ENCODE measurements around the gene SNRPB.
"Not testable (repeated sequence)": the region's sequence is repeated elsewhere in the genome, so short reads cannot be mapped to it uniquely, and the experiment has no call there.

The SNRPB gene

DNA sequence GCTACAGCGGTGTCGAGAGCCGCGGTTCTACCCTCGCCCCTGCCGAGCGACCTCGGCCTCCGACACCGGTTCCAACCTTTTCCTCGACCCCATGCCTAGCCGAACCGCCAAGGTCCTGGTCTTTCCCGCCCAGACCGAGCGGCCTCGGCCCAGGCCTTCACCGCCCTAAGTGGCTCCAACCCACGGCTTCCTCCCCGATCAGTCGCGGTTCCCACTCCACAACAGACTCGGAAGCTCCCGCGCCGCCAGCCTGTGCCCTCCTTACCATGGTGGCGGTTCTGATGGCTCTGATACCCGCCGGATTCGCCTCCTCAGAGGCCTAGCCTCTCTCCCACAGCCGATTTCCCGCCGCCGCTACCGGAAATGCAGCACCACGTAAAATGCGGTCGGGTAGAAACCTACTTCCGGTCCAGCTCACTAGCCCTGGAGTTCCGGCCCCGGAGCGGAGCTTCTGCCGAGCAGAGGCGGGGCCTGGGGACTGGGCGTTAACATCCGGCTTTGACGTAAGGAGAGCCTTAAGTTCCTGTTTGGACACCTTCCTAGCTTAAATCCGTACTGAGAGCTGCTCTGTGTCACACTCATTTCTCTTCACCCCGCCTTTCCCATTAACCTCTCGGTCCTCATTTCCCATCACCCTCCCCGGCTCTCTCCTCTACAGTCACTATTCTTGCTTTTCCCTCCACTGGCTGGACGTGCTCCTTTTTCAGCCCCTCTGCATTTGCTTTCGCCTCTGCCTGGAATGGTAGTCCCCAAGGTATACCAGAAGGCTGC lies at the start of gene SNRPB:
TSS of gene SNRPB (minus strand) at position 367 of the 771 bp plus-strand sequence. CDS start at position 268, 99 bp downstream.
- peak; percentile 88 to 92 (median 90) for DNase-seq (ENCODE audit: low read depth in 3 of 3, low spot score in 1 of 3)

DNA sequence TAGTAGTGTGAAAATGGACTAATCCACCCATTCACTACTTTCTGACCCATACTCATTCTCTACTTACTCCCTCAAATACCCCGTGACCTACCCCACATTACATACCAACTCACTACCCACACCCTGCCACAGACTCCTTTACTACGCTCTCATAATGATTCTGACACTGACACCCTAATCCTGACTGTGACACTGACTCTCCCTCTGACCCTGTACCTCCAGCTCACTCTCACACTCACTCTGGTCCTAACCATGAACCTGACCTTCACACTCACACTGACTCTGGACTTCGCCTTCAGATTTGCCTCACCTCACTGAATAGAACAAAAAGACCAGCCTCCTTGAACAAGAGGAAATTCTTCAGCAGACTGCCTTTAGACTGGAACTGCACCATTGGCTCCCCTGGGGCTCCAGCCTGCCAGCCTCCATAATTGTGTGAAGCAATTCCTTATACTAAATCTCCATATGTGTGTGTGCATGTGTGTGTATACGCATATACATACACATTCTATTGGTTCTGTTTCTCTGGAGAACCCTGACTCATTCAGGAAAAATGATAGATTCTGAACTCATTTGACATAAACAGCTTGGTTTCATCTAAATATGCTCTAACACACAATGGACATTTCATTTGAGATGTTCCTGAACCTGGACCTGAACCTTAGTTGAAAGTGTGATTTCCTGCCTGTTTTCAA lies 48.7 kb upstream of the SNRPB start:
- DNase-seq (ENCODE audit: low read depth in 3 of 3, low spot score in 1 of 3) = no peak

DNA sequence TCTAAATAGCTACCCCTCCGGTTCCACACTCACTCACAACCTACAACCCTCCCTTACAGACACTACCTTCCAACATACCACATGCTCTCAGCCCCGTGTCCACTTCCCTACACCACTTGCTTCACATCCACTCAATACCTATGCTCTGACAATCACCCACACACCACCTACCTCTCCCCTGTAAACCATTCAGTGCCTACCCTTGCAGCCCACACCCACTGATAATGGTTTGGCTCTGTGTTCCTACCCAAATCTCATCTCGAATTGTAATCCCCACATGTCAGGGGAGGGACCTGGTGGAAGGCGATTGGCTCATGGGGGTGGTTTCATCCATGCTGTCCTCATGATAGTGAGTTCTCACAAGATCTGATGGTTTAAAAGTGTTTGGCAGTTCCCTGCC lies 48.0 kb upstream of the SNRPB start:
- DNase-seq (ENCODE audit: low read depth in 3 of 3, low spot score in 1 of 3) = no peak

DNA sequence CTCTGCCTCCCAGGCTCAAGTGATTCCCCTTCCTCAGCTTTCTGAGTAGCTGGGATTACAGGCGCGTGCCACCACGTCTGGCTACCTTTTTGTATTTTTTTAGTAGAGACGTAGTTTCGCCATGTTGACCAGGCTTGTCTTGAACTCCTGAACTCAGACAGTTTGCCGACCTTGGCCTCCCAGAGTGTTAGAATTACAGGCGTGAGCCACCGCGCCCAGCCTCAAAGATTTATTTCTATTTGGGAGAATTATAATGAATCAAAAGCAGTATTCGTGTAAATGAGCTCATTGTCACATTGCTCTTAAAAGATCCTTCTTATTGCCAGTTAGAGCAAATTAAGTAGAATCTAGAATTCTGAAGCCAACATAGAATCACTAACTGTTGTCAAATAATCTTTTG lies 47.5 kb upstream of the SNRPB start:
- DNase-seq (ENCODE audit: low read depth in 3 of 3, low spot score in 1 of 3) = no peak

DNA sequence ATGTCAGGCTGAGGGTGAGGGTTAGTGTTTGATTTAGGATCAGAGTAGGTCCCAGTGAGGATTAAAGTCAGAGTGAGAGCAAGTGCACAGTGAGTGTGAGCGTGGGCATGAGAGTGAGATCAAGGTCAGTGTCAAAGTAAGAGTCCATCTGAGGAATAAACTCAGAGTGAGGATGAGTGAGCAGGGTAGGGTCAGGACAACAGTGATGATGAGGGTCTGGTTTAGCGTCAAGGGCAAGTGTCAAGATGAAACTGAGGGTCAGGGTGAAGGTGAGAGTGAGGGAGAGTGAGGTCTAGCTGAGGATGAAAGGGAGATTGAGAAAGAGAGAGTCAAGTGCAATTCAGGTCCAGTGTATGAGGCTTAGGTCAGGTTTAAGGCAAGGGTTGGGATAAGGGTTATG lies 45.8 kb upstream of the SNRPB start:
- no peak for DNase-seq (ENCODE audit: low read depth in 3 of 3, low spot score in 1 of 3)

DNA sequence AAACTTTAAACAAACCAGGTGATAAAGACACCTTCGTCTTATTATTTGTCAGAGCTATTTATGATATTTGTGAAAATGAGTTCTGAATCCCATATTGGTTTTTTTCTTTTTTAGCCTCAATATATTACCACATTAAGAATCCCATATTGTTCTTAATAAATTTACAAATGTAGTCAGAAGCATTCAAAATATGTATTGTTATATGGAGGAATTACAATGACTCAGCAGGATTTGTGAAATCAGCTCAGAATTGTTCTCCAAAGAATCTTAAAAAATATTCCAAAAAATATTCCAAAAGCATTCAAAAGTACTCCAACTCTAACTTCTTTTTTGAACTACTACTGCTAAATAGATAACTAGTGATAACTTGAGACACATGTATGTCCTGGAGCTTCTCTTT lies 44.6 kb upstream of the SNRPB start:
- no peak for DNase-seq (ENCODE audit: low read depth in 3 of 3, low spot score in 1 of 3)

DNA sequence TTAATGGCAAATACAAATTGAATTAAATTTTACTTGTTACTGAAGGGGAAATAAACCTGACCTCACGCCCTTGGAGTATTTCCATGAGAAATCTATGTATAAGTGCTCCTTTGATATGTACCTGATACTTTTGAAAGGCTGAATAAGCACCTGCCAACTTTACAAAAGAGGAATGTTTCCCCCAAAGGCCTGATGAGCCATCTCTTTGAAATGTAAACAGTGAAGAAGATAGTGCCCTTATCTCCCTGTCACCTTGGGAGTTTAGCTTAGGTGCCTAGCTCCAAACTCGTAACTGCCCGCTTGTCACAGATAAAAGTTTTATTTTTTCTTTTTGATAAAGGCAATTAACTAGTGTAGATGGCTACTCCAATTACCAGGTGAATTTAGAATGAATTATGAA lies 39.2 kb upstream of the SNRPB start:
- DNase-seq (ENCODE audit: low read depth in 3 of 3, low spot score in 1 of 3) = no peak

DNA sequence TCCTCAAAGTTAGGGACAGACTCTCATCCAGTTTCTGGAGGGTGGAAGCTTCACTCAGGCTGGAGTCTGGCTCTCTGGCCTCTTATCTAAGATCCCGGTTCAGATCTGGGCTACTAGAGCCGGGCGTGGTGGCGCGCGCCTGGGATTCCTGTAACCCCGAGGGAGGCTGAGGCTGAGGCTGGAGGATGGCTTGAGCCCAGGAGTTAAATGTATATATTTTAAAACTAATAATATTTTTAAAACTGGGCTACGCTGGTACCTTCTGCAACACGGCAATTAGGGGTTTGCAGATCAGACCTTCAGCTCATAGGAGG lies 38.8 kb upstream of the SNRPB start:
- DNase-seq (ENCODE audit: low read depth in 3 of 3, low spot score in 1 of 3) = no peak

DNA sequence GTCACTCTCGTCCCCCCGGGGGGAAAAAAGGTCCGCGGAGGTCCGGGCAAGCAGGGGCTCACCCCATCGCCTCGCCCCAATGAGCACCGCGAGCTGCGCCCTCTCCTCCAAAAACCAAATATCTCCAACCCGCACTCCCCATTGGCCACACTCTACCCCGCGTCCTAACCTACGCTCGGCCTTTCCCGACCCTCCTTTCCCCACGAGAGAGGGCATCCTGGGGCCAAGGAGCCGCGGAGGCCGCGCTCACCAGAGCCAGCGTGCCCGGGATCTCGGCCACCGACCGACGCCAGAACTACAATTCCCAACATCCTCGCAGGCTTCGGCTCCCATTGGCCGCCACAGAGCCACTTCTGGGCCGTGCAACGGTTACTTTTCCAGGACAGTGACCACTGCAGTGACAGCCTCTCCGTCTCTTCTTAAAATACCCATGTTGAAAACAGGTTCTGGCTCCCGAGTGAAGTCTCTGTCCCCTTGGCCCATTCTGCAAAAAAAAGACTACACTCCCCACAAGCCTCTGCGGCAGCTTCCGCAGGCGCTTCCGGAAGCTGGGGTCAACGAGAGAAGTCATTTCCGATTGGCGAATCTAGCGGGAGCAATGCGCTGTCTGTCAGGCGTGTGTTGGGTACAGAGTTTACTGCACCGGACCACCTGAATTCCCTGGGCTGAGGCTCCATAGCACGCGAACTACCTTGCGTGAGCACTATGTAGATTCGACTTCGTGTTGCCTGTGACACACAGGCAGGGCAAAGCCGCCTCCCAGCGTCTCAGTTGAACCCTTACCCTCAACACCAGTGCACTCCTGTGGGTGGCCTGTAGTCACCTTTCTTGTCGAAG lies 38.3 kb upstream of the SNRPB start, which contains the start of gene ZNF343:
TSS of gene ZNF343 (minus strand) at position 285 of the 837 bp plus-strand sequence. CDS start 15,020 bp downstream, outside the sequence.
- DNase-seq (ENCODE audit: low read depth in 3 of 3, low spot score in 1 of 3) = peak; percentile 28 to 55 (median 48)

DNA sequence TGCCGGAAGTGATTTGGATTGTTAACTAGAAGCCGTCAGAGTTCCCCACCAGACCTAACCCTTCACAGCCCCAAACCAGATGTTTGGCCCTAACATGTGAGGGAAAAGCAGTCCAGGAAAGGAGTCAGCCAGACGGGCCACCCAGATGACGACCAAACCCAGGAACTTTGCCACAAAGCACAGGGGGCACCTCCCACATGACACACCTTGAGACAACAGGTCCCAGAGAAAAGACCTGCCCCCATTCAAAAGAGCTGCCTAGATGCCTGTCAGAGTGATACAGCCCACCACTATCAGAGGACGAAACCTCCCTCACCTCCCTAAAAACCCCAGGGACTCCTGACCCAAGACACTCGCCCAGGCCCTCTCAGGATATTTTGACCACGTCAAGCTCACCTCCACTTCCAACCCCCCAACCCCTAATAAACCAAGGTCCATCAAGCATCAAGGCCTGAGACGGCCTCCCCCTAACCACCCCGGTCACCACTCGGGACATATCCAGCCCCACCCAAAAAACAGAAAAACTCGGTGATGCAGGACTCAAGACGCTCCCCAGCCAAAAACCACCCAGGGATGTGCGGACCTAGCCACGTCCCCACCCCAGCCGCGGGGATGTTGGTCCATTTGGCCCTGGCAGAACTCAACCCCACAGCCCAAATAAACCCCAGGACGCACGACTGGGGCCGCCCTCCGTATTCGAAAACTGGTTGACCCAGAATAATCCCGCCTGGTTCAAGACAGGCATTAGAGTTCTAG lies 37.5 kb upstream of the SNRPB start:
- DNase-seq (ENCODE audit: low read depth in 3 of 3, low spot score in 1 of 3) = no peak

DNA sequence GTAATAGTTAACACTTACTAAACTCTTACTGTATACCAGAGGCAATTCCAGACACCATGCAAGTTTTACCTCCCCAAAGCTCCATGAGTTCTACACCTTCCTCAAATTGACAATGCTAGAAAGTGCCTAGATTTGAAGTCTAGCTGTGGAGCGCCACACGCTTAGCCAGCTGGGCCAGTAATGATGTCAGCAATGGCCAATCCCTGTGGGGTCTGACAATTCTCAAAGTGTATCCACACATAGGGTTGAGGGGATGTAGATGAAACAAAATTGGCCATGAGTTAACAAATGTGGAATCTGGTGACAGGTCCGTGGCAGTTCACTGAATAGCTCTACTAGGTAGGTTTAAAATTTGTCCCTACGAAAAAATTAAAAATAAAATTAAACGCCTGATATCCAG lies 36.9 kb upstream of the SNRPB start:
- no peak for DNase-seq (ENCODE audit: low read depth in 3 of 3, low spot score in 1 of 3)

DNA sequence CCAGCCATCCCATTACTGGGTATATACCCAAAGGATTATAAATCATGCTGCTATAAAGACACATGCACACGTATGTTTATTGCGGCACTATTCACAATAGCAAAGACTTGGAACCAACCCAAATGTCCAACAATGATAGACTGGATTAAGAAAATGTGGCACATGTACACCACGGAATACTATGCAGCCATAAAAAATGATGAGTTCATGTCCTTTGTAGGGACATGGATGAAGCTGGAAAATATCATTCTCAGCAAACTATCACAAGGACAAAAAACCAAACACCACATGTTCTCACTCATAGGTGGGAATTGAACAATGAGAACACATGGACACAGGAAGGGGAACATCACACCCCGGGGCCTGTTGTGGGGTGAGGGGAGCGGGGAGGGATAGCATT lies 35.8 kb upstream of the SNRPB start:
- not testable (repeated sequence) for DNase-seq (ENCODE audit: low read depth in 3 of 3, low spot score in 1 of 3)

DNA sequence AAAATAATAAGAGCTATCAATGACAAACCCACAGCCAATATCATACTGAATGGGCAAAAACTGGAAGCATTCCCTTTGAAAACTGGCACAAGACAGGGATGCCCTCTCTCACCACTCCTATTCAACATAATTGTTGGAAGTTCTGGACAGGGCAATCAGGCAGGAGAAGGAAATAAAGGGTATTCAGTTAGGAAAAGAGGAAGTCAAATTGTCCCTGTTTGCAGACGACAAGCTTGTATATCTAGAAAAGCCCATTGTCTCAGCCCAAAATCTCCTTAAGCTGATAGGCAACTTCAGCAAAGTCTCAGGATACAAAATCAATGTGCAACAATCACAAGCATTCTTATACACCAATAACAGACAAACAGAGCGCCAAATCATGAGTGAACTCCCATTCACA lies 34.2 kb upstream of the SNRPB start:
- not testable (repeated sequence) for DNase-seq (ENCODE audit: low read depth in 3 of 3, low spot score in 1 of 3)

DNA sequence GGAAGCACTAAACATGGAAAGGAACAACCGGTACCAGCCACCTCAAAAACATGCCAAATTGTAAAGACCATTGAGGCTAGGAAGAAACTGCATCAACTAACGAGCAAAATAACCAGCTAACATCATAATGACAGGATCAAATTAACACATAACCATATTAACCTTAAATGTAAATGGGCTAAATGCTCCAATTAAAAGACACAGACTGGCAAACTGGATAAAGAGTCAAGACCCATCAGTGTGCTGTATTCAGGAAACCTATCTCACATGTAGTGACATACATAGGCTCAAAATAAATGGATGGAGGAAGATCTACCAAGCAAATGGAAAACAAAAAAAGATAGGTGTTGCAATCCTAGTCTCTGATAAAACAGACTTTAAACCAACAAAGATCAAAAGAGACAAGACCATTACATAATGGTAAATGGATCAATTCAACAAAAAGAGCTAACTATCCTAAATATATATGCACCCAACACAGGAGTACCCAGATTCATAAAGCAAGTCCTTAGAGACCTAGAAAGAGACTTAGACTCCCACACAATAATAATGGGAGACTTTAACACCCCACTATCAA lies 32.3 kb upstream of the SNRPB start:
- DNase-seq (ENCODE audit: low read depth in 3 of 3, low spot score in 1 of 3) = not testable (repeated sequence)

DNA sequence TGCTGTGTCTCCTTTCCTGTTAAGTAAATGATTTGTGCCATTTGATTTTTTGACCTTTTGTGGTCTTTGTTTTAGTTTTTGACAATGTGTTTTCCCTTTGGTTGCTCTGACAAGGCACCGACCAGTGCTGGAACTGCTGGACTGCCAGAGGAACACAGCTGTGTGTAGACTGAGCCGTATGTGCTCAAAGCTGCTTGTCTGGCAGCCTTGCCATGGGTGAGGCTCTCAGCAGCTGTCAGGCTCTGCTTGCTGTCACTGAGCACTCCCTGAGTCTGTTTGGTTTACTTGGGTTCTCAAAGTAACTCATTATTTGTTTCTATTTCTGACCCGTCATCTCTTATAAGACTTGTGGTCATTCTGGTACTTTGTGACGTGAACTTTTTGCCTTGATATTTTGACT lies 15.1 kb upstream of the SNRPB start:
- DNase-seq (ENCODE audit: low read depth in 3 of 3, low spot score in 1 of 3) = no peak

DNA sequence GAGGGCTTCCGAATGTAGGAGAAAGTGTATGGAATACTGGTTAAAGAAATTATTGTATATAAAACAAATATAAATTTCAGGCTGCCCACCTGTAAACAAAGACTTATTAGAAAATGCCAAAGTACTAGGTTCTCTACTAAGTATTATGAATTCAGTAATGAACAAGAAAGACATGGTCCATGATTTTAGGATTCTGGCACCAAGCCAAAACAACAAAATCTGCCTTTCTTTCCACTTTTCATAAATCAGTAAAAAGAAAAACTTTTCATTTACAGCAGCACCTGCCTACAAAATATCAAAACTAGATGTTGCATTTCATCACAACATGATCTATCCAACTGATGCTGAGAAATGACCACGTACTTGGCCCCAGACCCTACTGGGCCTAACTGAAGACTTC lies 14.5 kb upstream of the SNRPB start:
- no peak for DNase-seq (ENCODE audit: low read depth in 3 of 3, low spot score in 1 of 3)

DNA sequence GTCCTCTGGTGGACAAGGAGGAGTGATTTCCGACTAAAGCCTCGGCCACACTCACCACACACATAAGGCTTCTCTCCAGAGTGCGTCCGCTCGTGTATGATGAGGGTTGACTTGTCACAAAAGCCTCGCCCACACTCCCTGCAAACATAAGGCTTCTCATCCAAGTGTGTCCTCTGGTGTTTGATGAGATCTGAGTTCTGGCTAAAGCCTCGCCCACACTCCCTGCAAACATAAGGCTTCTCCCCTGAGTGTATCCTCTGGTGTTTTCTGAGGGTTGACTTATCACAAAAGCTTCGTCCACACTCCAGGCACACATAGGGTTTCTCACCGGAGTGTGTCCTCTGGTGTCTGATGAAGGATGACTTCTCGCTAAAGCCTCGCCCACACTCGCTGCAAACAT lies 12.9 kb upstream of the SNRPB start:
- DNase-seq (ENCODE audit: low read depth in 3 of 3, low spot score in 1 of 3) = no peak

DNA sequence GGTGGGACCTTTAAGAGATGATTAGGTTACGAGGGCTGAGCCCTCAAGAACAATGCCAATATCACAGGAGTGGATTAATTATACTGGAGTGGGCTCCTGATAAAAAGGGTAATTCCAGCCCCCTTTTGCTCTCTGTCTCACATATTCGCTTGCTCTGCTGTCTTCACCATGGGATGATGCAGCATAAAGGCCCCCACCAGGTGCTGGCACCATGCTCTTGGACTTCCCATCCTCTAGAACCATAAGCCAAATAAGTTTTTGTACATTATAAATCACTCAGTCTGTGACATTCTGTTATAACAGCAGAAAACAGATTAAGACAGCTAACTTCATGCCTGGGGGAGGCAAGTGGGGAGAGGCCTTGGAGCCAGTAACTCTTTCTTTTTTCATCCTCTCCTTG lies 9.8 kb upstream of the SNRPB start:
- no peak for DNase-seq (ENCODE audit: low read depth in 3 of 3, low spot score in 1 of 3)

DNA sequence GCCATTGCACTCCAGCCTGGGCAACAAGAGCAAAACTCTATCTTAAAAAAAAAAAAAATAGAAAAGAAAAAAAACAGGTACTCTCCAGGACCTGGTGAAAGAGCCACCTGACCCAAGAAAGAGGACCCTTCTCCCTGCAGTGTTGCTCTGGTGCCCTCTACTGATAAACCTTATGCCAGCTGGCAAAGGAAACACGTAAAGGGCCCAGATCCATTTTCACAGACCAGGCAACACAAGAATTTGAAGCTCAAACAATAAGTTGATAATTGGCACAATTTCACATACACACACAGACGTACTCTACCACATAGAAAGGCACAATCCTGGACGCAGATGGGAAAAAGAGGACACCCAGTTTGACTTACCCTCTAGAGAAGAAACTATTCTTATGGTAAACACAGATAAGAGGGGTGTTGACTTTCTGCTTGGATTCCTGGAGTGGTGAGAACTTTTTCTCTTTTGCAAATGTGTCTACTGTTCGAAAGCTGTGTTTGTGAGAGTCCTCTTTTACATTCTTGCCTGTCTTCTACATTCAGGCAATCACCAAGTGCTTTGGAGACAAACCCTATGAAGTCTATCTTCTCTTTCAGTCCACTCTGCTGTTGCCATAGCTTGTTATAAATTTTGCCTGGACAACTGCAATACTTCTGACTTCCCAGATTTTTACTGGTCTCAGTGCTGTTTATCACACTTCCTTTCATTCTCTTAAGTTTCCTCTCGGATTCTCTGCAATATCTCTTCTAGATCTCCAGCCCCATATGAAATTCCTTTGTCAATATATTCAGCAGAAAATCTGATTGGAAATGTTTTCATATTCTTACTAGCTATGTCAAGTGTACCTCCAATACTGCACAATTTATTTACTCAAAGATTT lies 6.4 kb upstream of the SNRPB start:
- DNase-seq (ENCODE audit: low read depth in 3 of 3, low spot score in 1 of 3) = no peak
